Activated CD8-positive, alpha-beta memory T cell treated with anti-CD3 and anti-CD28 coated beads for 36 hours (primary cell): ENCODE results near the gene SLC37A2. TPM values are rescaled to one million over a fixed set of nuclear protein-coding genes. Genes with fewer than 3 reads are reported as not detected.
"Not testable (repeated sequence)": the region's sequence is repeated elsewhere in the genome, so short reads cannot be mapped to it uniquely, and the experiment has no call there.

Source experiments
- CTCF ChIA-PET: fragments of 350-600 bp; sonication (Branson Sonifier 250); formaldehyde crosslinking; loops from one replicate; lab custom pipeline; 2021; ENCODE audit warnings: antibody characterized with exemption; lab: Charles Lee
- POLR2A ChIA-PET: fragments of 350-600 bp; sonication (Branson Sonifier 250); formaldehyde crosslinking; loops from one replicate; lab custom pipeline; 2021; ENCODE audit warnings: antibody characterized with exemption; lab: Charles Lee
- total RNA-seq, 2 experiments: library from RNA; stranded (reverse); gene quantifications; one replicate each; pipeline ENCODE4 v1.2.3, GENCODE V29; 2021

Gene SLC37A2
- under 1 TPM; 0.30 to 0.65 TPM for total RNA-seq

- ChIA-PET CTCF (no interaction called here), POLR2A (no interaction called here)
Measured at GRCh38 chr11:125062931-125063428, at the start of gene SLC37A2. Gene SLC37A2, plus strand, starts transcription at chr11:125063305. Its CDS starts 63 bp downstream, at chr11:125063368.

DNA sequence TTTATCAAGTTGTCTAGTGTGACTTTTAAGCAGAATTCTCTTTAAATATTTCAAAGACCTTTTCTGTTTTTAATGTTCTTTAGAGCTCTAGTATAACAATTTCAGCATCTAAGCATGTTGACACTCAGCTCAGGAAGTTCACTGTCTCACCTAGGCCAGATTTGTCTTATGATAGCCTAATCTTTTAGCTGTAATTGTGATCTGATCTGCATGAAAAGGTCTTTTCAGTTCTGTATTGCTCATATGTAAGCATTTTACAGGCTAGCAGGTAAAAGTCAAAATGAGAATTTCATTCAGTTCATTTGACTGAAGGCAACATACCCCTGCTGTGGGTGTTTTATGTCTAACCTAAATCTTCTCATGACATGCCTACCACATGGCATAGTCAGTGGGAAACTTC lies 46.7 kb upstream of the SLC37A2 start:
- ChIA-PET POLR2A (no interaction called here), CTCF (interaction anchor here (0.7 kb wide), 1 partner anchor 1945 kb away, joined by 3 read pairs; no protein-coding TSS in a partner anchor)

DNA sequence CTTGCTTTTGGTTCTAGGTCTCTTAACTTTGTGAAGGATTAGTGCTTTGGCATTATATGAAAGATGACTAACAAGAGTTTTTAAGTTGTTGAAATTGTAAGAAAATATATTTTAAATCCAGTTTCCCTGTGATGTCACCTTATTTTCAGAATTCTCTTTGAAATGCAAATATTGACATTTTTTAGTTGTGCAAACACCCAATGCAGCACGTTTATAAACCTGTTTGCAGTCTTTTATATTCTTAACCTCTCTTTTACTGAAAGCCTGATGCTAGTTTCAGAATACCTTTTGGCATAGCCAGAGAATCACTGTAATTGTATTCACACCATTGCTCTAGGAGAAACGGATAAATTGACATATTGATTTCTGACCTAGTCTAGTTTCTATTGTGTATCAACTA lies 42.8 kb upstream of the SLC37A2 start:
- CTCF ChIA-PET = no interaction called here
- POLR2A ChIA-PET = no interaction called here

- POLR2A ChIA-PET = no interaction called here
- CTCF ChIA-PET = no interaction called here
Measured at GRCh38 chr11:125022551-125022950, 40.6 kb upstream of the SLC37A2 start.

- CTCF ChIA-PET = no interaction called here
Measured at GRCh38 chr11:125025968-125026367, 37.1 kb upstream of the SLC37A2 start.

DNA sequence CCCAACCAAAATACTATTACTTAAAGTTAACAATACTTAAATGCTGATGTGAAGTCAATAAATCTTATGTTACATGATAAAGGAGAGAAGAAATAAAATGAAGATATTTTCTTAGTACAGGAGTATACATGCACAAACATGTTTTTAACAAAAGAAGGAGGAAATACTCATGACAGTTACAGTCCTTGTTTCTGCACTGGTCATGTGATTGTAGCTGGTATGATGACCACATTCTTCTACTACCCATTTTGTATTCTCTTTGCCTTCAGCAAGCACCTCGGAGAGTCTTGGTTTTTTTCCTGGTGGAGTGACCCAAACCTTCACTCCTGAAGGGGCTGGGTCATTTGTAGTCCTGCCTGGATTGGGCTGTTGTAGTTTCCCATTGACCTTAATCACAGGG lies 33.7 kb upstream of the SLC37A2 start:
- POLR2A ChIA-PET, CTCF ChIA-PET: not testable (repeated sequence)

More at GRCh38 chr11:125025968-125026367, 37.1 kb upstream of the SLC37A2 start:
- POLR2A ChIA-PET = no interaction called here

- POLR2A ChIA-PET = no interaction called here
- CTCF ChIA-PET = no interaction called here
Measured at GRCh38 chr11:125036933-125037332, 26.2 kb upstream of the SLC37A2 start.

GRCh38 chr11:125049164-125049792 lies 13.8 kb upstream of the SLC37A2 start:
- ChIA-PET POLR2A (no interaction called here), CTCF (no interaction called here)

GRCh38 chr11:125052047-125052446 lies 11.1 kb upstream of the SLC37A2 start:
- CTCF ChIA-PET = no interaction called here
- POLR2A ChIA-PET = no interaction called here

DNA sequence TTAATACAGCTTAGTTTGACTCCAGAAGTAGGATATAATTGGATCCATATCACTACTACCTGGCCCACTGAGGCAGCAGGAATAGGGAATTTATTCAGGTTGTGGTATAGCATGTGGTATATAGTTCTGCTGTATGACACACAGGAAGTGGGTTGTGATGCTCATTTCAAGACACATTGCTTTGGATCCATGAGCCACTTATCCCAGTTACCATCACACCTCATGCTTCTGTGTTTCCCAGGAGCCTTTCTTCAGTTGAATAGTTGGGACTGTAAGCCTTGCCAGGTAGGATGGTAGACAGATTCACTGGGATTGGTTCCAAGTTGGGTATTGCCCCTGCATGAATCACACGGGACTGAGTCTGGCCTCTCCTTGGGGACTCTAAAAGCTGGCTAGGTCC lies 9.9 kb upstream of the SLC37A2 start:
- CTCF ChIA-PET = no interaction called here
- POLR2A ChIA-PET = no interaction called here

- CTCF ChIA-PET = no interaction called here
Measured at GRCh38 chr11:125055107-125055715, 7.9 kb upstream of the SLC37A2 start.

GRCh38 chr11:125056111-125056510 lies 7.0 kb upstream of the SLC37A2 start:
- POLR2A ChIA-PET, CTCF ChIA-PET: not testable (repeated sequence)

More at GRCh38 chr11:125055107-125055715, 7.9 kb upstream of the SLC37A2 start:
- POLR2A ChIA-PET = no interaction called here

- ChIA-PET CTCF (no interaction called here), POLR2A (interaction anchor here (0.6 kb wide), 1 partner anchor 416 kb away, joined by 3 read pairs; no protein-coding TSS in a partner anchor)
Measured at GRCh38 chr11:125056931-125057692, 6.0 kb upstream of the SLC37A2 start.

DNA sequence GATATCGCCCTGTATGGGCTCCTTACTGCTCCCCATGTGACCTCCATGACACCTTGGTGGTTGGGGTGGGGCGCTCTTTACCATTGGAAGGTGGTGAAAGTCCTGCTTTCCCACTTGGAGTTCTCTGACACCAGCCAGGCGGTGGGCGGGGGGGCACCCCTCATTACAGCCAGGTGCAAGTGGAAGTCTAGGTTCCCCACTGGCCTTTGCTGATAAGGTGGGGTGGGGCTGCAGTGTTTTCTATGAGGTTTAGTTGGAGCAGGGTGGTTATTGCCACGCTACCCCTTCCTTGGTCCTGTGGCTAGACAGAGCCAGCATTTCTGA lies 5.5 kb upstream of the SLC37A2 start:
- POLR2A ChIA-PET = no interaction called here

DNA sequence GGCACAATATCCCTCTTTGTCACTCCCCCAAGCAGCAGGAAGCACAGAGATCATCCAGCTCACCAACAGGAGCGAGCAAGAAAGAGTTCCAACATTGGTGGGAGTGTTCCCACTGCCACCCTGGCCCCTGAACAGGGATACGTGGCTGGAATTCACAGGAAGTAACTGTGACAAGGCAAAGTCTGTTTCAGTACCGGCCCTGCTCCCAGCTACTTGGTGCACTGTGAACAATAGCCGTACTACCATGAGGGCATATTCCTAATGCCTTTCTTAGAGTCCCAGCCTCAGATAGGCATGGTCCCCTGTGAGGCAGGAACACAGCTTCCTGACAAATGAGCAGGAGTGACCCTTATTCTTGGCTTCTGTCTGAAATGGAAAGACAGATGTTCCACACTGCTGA lies 1.8 kb upstream of the SLC37A2 start:
- ChIA-PET CTCF (no interaction called here), POLR2A (no interaction called here)

More for the DNA sequence above, 5.5 kb upstream of the SLC37A2 start:
- CTCF ChIA-PET = no interaction called here

DNA sequence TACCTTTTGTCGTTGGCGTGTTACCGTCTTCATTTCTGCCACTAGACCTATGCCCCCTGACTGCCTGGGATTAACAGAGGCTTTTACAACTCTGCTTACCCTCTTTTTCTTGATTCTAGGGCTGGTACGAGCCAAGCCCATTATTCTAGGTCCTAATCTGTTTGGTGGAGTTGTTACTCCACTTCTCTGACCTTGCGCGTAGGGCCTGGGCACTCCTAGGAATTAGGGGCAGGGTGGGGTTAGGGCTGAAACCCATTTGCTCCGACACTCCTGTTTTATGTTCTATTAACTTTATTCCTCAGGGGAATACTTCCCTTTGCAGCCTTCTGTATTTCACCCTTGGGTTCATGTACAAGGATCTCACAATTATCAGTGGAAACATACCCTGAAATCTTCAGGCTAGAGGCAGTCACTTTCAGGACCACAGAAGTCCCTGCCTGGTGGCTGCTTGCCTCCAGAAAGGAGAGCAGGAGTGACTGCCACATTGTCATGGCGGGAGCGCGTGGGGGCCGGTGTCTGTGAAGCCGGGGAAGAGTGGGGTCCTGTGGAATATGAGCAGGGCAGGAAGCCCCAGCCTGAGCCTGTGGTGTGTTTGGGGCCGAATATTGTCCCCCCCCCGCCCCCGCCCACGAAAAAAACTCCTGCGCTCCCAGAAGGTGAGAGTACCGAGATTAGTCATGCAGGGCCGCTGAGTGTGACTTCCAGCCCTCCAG lies 731 bp upstream of the SLC37A2 start:
- CTCF ChIA-PET = no interaction called here
- POLR2A ChIA-PET = no interaction called here

DNA sequence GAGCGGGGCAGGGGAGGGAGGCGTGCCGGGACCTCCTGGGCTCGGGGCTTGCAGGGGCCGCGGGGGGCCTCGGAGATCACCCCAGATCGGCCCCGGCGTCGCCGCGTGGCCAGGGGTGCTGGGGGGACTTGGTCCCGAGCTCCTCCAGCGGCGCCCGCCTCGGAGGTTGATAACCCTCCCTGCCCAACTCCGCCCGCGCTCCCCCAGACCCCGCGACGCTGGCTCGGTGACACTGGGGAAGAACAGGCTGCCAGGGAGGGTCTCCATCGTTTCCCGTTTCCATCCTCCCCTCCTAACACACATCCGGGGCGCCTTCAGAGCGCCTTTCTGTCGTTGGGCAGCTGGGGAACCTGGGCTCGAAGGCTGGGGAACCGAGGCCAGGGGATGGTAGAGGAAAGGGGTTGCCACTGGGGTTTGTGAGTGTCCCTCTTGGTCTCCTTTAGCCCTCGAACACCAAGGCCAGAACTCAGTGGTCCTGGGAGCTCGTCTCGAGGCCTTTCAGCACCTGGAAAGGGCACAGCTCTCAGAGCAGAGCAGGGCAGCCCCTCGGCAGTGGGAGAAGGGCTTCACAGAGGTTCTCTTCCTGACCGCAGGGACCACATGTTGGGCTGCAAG lies 431 bp downstream of the SLC37A2 start:
- ChIA-PET POLR2A (no interaction called here), CTCF (no interaction called here)

GRCh38 chr11:125064070-125064469 lies 965 bp downstream of the SLC37A2 start:
- CTCF ChIA-PET = no interaction called here
- POLR2A ChIA-PET = no interaction called here

DNA sequence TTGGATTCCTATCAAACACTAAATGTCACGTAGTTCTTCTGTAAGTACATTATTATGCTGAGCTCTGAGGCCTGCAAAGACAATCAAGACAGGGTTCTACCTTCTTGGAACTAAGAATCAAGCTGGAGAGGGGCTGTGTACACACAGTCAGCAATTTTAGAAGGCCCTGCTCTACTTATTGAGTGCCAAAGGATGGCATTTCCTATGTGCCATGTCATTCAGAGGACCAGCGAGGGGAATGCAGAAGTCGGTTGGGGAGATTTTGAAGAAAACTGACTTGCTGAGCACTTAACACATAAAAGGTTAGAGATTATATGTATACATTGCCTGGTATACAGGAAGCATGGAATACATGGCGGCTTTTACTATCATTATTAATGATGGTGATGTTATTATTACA lies 5.3 kb downstream of the SLC37A2 start:
- POLR2A ChIA-PET = no interaction called here
- CTCF ChIA-PET = no interaction called here
